ENCODE data around the gene KRTAP12-2.
"Not testable (repeated sequence)": the region's sequence is repeated elsewhere in the genome, so short reads cannot be mapped to it uniquely, and the experiment has no call there.

Gene KRTAP12-2

GRCh38 chr21:44702111-44702972, 35.6 kb upstream of the KRTAP12-2 start:
- no peak for DNase-seq

GRCh38 chr21:44701541-44701940, 34.8 kb upstream of the KRTAP12-2 start:
- no peak for DNase-seq

- no peak for DNase-seq
Observed at GRCh38 chr21:44701023-44701400, 34.3 kb upstream of the KRTAP12-2 start.

GRCh38 chr21:44700101-44701022, 33.6 kb upstream of the KRTAP12-2 start:
- no peak for DNase-seq

GRCh38 chr21:44699502-44700001, 32.8 kb upstream of the KRTAP12-2 start:
- no peak for DNase-seq

- DNase-seq: no peak
Observed at GRCh38 chr21:44697811-44698734, 31.3 kb upstream of the KRTAP12-2 start.

GRCh38 chr21:44697172-44697810, 30.6 kb upstream of the KRTAP12-2 start, which contains the start of gene KRTAP10-12:
Gene KRTAP10-12 (plus strand): TSS chr21:44697172. CDS start chr21:44697202, 30 bp downstream.
- not testable (repeated sequence) for DNase-seq

GRCh38 chr21:44696572-44696971, 29.8 kb upstream of the KRTAP12-2 start:
- no peak for DNase-seq

- DNase-seq: no peak
Observed at GRCh38 chr21:44695641-44696040, 28.9 kb upstream of the KRTAP12-2 start.

- DNase-seq: no peak
Observed at GRCh38 chr21:44695184-44695583, 28.5 kb upstream of the KRTAP12-2 start.

GRCh38 chr21:44694776-44695175, 28.0 kb upstream of the KRTAP12-2 start:
- DNase-seq: no peak

- no peak for DNase-seq
Observed at GRCh38 chr21:44692798-44693512, 26.2 kb upstream of the KRTAP12-2 start.

- DNase-seq: no peak
Observed at GRCh38 chr21:44691686-44692085, 25.0 kb upstream of the KRTAP12-2 start.

- not testable (repeated sequence) for DNase-seq
Observed at GRCh38 chr21:44689740-44690139, 23.0 kb upstream of the KRTAP12-2 start.

- no peak for DNase-seq
Observed at GRCh38 chr21:44687671-44688070, 20.9 kb upstream of the KRTAP12-2 start.

GRCh38 chr21:44686843-44687561, 20.3 kb upstream of the KRTAP12-2 start:
- DNase-seq: no peak

GRCh38 chr21:44686000-44686781, 19.5 kb upstream of the KRTAP12-2 start:
- no peak for DNase-seq

- DNase-seq: not testable (repeated sequence)
Observed at GRCh38 chr21:44685050-44685449, 18.3 kb upstream of the KRTAP12-2 start.

GRCh38 chr21:44684483-44684882, 17.8 kb upstream of the KRTAP12-2 start:
- DNase-seq: no peak
